ENCODE data around the gene PARD3B.

GRCh38 chr2:204898928-204899640, 353.8 kb downstream of the PARD3B start:
- TF ChIP-seq CTCF (IDR thresholded peaks at IDR 0.05; ENCODE audit: insufficient read depth, low read length, poor library complexity, severe bottlenecking) (no peak), EZH2phosphoT487 (conservative IDR thresholded peaks at IDR 0.05; ENCODE audit: low read length) (no peak)

All from SU-DHL-6 (cell line).